Neuron (in vitro differentiated cells): ENCODE data around the gene FAM184A.

ENCODE experiments used
- H2AFZ ChIP-seq: one replicate; pipeline ENCODE4 v1.6.1; 2013; ENCODE audit warnings: low read depth, mild to moderate bottlenecking, inconsistent platforms, low read length, moderate library complexity
- H3K27me3 ChIP-seq: one replicate; pipeline ENCODE4 v1.6.1; 2013; ENCODE audit warnings: low read length; ENCODE audit not compliant: insufficient read depth
- H3K36me3 ChIP-seq: one replicate; pipeline ENCODE4 v1.6.1; 2013; ENCODE audit warnings: low read length; ENCODE audit not compliant: insufficient read depth
- H3K4me1 ChIP-seq: one replicate; pipeline ENCODE4 v1.6.1; 2013; ENCODE audit warnings: low read length; ENCODE audit not compliant: insufficient read depth
- H3K4me3 ChIP-seq: 2 replicates; pipeline ENCODE4 v1.5.1; 2013; ENCODE audit warnings: mild to moderate bottlenecking, low read length, moderate library complexity
- H3K9me3 ChIP-seq: one replicate; pipeline ENCODE4 v1.6.1; 2013; ENCODE audit warnings: low read length

Gene FAM184A

GRCh38 chr6:118945217-118945616 lies 133.2 kb downstream of the FAM184A start:
- Histone ChIP-seq H3K9me3 (peaks cover 8% of the 10 kb centered on the region), H3K27me3 (no peaks in the 10 kb centered on the region), H2AFZ (no peak overlapping the region), H3K36me3 (no peaks in the 10 kb centered on the region), H3K4me1 (no peaks in the 10 kb centered on the region), H3K4me3 (no peak overlapping the region)

DNA sequence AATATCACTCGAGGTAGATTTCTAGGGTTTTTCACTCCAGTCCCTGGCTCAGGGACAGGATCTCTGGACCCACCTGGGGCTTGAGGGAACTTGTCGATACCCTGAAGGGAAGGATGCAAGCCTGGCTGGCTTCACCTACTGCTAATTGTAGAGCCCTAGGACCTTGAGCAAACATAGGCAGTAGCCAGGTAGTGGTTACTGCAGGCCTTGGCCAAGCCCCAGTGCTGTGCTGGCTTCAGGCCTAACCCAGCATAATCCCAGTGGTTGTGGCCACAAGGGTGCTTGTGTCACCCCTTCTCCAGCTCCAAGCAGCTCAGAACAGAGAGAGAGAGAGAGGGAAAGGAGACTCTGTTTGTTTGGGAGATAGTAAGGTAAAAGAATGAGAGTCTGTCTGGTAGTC lies 137.7 kb downstream of the FAM184A start:
- H3K9me3 ChIP-seq: peaks cover 9% of the 10 kb centered on the region
- H2AFZ ChIP-seq: no peak overlapping the region
- no peak overlapping the region for H3K4me3 ChIP-seq
- no peaks in the 10 kb centered on the region for H3K36me3 ChIP-seq
- no peaks in the 10 kb centered on the region for H3K4me1 ChIP-seq
- H3K27me3 ChIP-seq: no peaks in the 10 kb centered on the region

DNA sequence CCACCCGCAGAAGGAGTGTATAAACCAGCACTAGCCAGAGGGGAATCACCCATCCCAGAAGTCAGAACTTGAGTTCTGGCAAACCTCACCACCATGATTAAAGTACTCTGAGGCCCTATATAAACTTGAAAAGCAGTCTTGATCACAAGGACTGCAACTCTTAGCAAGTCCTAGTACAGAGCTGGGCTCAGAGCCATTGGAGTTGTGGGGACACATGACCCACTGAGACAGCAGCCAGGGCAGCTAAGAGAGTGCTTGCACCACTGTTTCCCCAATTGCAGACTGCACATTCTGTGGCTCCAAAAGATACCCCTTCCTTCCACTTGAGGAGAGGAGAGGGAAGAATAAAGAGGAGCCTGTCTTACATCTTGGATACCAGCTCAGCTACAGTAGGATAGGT lies 138.8 kb downstream of the FAM184A start:
- H3K4me1 ChIP-seq: no peaks in the 10 kb centered on the region
- H3K9me3 ChIP-seq: peaks cover 5% of the 10 kb centered on the region
- H2AFZ ChIP-seq: no peak overlapping the region
- no peak overlapping the region for H3K4me3 ChIP-seq
- H3K27me3 ChIP-seq: no peaks in the 10 kb centered on the region
- H3K36me3 ChIP-seq: no peaks in the 10 kb centered on the region

- peak overlapping the region; percentile 94 for H2AFZ ChIP-seq
- peak overlapping the region; percentile 96 for H3K4me3 ChIP-seq
- no peaks in the 10 kb centered on the region for H3K27me3 ChIP-seq
- H3K4me1 ChIP-seq: peaks cover 7% of the 10 kb centered on the region
- peaks cover 10% of the 10 kb centered on the region for H3K36me3 ChIP-seq
- H3K9me3 ChIP-seq: peaks cover 5% of the 10 kb centered on the region
Measured at GRCh38 chr6:118935978-118936703, 142.3 kb downstream of the FAM184A start.

GRCh38 chr6:118935331-118935668 lies 143.2 kb downstream of the FAM184A start:
- H3K36me3 ChIP-seq: peaks cover 18% of the 10 kb centered on the region
- peaks cover 2% of the 10 kb centered on the region for H3K9me3 ChIP-seq
- peaks cover 7% of the 10 kb centered on the region for H3K4me1 ChIP-seq
- no peaks in the 10 kb centered on the region for H3K27me3 ChIP-seq
- peak overlapping the region; percentile 96 for H3K4me3 ChIP-seq
- peak overlapping the region; percentile 94 for H2AFZ ChIP-seq

- Histone ChIP-seq H2AFZ (peak within 1 kb of the TSS; percentile 98), H3K4me3 (peak within 1 kb of the TSS; percentile 96), H3K4me1 (peaks cover 7% of the 10 kb centered on the region), H3K27me3 (no peaks in the 10 kb centered on the region), H3K36me3 (peaks cover 20% of the 10 kb centered on the region), H3K9me3 (peaks cover 2% of the 10 kb centered on the region)
Measured at GRCh38 chr6:118934461-118935330, 143.8 kb downstream of the FAM184A start, which contains the start of gene MCM9. MCM9 (minus strand) TSS chr6:118935159; CDS start chr6:118931723, 3,436 bp downstream.

- H3K4me3 ChIP-seq: peak overlapping the region; percentile 96
- H2AFZ ChIP-seq: peak overlapping the region; percentile 98
- no peaks in the 10 kb centered on the region for H3K27me3 ChIP-seq
- H3K4me1 ChIP-seq: peaks cover 7% of the 10 kb centered on the region
- peaks cover 27% of the 10 kb centered on the region for H3K36me3 ChIP-seq
- peaks cover 2% of the 10 kb centered on the region for H3K9me3 ChIP-seq
Measured at GRCh38 chr6:118933855-118934460, 144.5 kb downstream of the FAM184A start.

- peaks cover 7% of the 10 kb centered on the region for H3K4me1 ChIP-seq
- no peaks in the 10 kb centered on the region for H3K9me3 ChIP-seq
- no peaks in the 10 kb centered on the region for H3K27me3 ChIP-seq
- H2AFZ ChIP-seq: no peak overlapping the region
- peaks cover 37% of the 10 kb centered on the region for H3K36me3 ChIP-seq
- H3K4me3 ChIP-seq: no peak overlapping the region
Measured at GRCh38 chr6:118932421-118932820, 146.0 kb downstream of the FAM184A start.

DNA sequence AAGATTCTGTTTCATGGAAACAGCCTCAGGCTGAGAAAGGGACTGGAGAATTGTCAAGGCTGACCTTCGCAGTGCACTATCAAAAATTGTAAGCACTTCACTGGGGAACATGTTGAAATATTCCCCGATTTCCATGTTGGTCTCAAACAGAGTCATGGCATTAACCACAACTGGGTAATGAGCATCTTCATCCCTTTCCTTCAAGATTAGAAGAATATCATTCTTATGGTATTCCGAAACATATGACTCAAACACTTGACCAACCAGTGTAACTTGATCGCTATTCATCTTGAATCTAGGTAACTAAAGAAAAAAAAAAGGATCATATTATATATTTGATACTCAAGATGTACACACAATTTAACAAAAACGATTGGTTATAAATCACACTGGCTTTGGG lies 147.0 kb downstream of the FAM184A start:
- H3K4me3 ChIP-seq: no peak overlapping the region
- H3K36me3 ChIP-seq: peaks cover 43% of the 10 kb centered on the region
- no peaks in the 10 kb centered on the region for H3K9me3 ChIP-seq
- no peaks in the 10 kb centered on the region for H3K27me3 ChIP-seq
- no peak overlapping the region for H2AFZ ChIP-seq
- peaks cover 7% of the 10 kb centered on the region for H3K4me1 ChIP-seq

DNA sequence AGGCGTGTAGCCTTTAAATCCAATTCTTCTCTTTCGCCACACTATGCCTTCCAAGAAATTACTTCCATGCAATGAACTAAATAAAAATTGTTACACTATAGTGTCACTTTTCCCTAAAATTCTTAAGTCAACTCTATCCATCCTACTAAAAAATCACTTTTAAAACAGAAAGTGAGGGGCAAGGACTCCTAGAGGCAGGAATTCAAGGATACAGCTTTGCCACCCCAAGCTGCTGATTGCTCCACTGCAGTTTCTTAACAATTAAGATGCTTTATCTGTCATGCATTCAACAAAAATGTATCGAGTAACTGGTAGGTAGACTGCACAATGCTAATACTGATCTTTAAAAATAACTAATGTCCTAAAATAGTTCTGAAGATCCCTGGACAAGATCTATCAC lies 147.8 kb downstream of the FAM184A start:
- peaks cover 49% of the 10 kb centered on the region for H3K36me3 ChIP-seq
- no peaks in the 10 kb centered on the region for H3K27me3 ChIP-seq
- H3K4me3 ChIP-seq: no peak overlapping the region
- no peak overlapping the region for H2AFZ ChIP-seq
- peaks cover 7% of the 10 kb centered on the region for H3K4me1 ChIP-seq
- no peaks in the 10 kb centered on the region for H3K9me3 ChIP-seq

- Histone ChIP-seq H2AFZ (no peak overlapping the region), H3K36me3 (peaks cover 69% of the 10 kb centered on the region), H3K4me3 (no peak overlapping the region), H3K9me3 (no peaks in the 10 kb centered on the region), H3K27me3 (no peaks in the 10 kb centered on the region), H3K4me1 (no peaks in the 10 kb centered on the region)
Measured at GRCh38 chr6:118923035-118923434, 155.4 kb downstream of the FAM184A start.

DNA sequence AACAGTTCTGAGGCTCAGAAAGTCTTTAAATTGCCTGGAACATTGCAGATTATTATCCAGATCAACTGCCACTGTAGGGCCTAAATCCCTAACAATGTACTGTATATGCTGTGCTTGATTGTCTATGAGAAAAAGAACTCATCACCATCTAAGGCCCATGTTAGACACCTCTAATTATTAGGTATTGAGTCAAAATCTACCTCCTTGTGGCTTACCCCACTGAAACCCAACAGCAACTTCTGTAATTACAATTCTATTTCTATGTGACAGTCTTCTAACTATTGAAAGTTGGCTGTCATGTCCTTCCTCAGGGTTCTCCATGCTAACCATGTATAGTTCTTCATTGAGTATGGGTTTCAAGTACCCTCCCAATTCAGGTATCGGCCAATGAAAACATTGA lies 157.4 kb downstream of the FAM184A start:
- Histone ChIP-seq H3K27me3 (no peaks in the 10 kb centered on the region), H3K9me3 (no peaks in the 10 kb centered on the region), H2AFZ (no peak overlapping the region), H3K36me3 (peaks cover 64% of the 10 kb centered on the region), H3K4me1 (no peaks in the 10 kb centered on the region), H3K4me3 (no peak overlapping the region)

DNA sequence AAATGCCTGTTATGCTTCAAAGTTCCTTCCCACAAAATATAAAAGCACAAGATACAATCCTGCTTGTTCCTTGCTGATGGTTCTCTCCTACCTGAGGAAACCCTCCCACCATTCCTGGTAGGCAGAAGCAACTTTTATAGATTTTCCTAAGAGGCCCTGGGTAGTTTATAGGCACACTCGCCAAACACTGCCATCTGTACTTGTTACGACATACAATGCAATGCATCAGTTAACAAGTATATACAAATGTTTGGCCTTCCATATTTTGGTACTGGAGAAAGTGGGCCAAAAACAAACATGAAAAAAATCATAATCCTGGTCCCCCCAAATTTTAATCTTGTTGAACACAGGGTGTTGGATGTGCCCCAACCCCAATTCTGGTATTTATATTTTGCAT lies 160.1 kb downstream of the FAM184A start:
- Histone ChIP-seq H3K4me1 (no peaks in the 10 kb centered on the region), H3K4me3 (no peak overlapping the region), H3K36me3 (peaks cover 66% of the 10 kb centered on the region), H3K27me3 (no peaks in the 10 kb centered on the region), H3K9me3 (no peaks in the 10 kb centered on the region), H2AFZ (no peak overlapping the region)
